GM23338 (cell line): Measurements from ENCODE around the gene IGSF1. TPM values are rescaled to one million over a fixed set of nuclear protein-coding genes. Genes with fewer than 3 reads are reported as not detected.

ENCODE experiments used
- ATAC-seq: fragments of 200-7000 bp; cut with Tn5 transposase; 3 replicates; pipeline ENCODE4 v1.9.1; 2020
- DNase-seq: peaks from one replicate; pipeline ENCODE4 v3.0.0-alpha.2; 2015; ENCODE audit warnings: low spot score
- H2AFZ ChIP-seq: fragments of 200-600 bp; sonication (generic); 2 replicates; pipeline ENCODE4 v1.8.0; 2016; ENCODE audit warnings: antibody characterized with exemption, mild to moderate bottlenecking, moderate library complexity
- H3F3A ChIP-seq: fragments of 200-600 bp; sonication (generic); replicated peaks from 2 replicates; pipeline ENCODE4 v1.8.0; 2017; ENCODE audit warnings: antibody characterized with exemption, mixed run types, low read depth
- H3K27ac ChIP-seq: fragments of 200-600 bp; sonication (generic); 2 replicates; pipeline ENCODE4 v1.6.1; 2016; ENCODE audit warnings: low read depth
- H3K27me3 ChIP-seq: fragments of 200-600 bp; sonication (generic); 2 replicates; pipeline ENCODE4 v1.8.0; 2016; ENCODE audit warnings: mild to moderate bottlenecking, mixed run types, moderate library complexity; ENCODE audit not compliant: insufficient read depth
- H3K36me3 ChIP-seq: fragments of 200-600 bp; sonication (generic); 2 replicates; pipeline ENCODE4 v1.8.0; 2016; ENCODE audit warnings: mild to moderate bottlenecking; ENCODE audit not compliant: insufficient read depth
- H3K4me1 ChIP-seq: fragments of 200-600 bp; sonication (generic); 2 replicates; pipeline ENCODE4 v1.8.0; 2016; ENCODE audit warnings: mild to moderate bottlenecking, moderate library complexity; ENCODE audit not compliant: insufficient read depth
- H3K4me2 ChIP-seq: fragments of 200-600 bp; sonication (generic); 2 replicates; pipeline ENCODE4 v1.7.1; 2017; ENCODE audit warnings: mixed run types
- H3K4me3 ChIP-seq: fragments of 200-600 bp; sonication (generic); 2 replicates; pipeline ENCODE4 v1.6.1; 2016; ENCODE audit warnings: mixed run types
- H3K79me2 ChIP-seq: fragments of 200-600 bp; sonication (generic); replicated peaks from 2 replicates; pipeline ENCODE4 v1.8.0; 2017; ENCODE audit warnings: mild to moderate bottlenecking; ENCODE audit not compliant: insufficient read depth
- H3K9me2 ChIP-seq: fragments of 200-600 bp; sonication (generic); 2 replicates; pipeline ENCODE4 v1.8.0; 2017; ENCODE audit not compliant: insufficient read depth
- H4K20me1 ChIP-seq: fragments of 200-600 bp; sonication (generic); replicated peaks from 2 replicates; pipeline ENCODE4 v1.8.0; 2017; ENCODE audit warnings: mild to moderate bottlenecking; ENCODE audit not compliant: insufficient read depth
- H3K27ac Mint-ChIP-seq: 2 replicates; pipeline ENCODE4 v1.8.0; 2020; ENCODE audit warnings: inconsistent platforms, mild to moderate bottlenecking, moderate library complexity, mixed read lengths
- H3K27me3 Mint-ChIP-seq: 3 replicates; pipeline ENCODE4 v1.8.0; 2022; ENCODE audit warnings: low read depth, mild to moderate bottlenecking, moderate library complexity, mixed read lengths, inconsistent platforms; ENCODE audit not compliant: insufficient read depth, poor library complexity
- H3K36me3 Mint-ChIP-seq: 3 replicates; pipeline ENCODE4 v1.8.0; 2021; ENCODE audit warnings: low read depth, mild to moderate bottlenecking, inconsistent platforms, moderate library complexity, mixed read lengths
- H3K4me1 Mint-ChIP-seq: 3 replicates; pipeline ENCODE4 v1.8.0; 2020; ENCODE audit warnings: mild to moderate bottlenecking, inconsistent platforms, mixed read lengths
- H3K4me3 Mint-ChIP-seq: 3 replicates; pipeline ENCODE4 v1.8.0; 2021; ENCODE audit warnings: moderate library complexity, mild to moderate bottlenecking, inconsistent platforms, mixed read lengths
- H3K9me3 Mint-ChIP-seq: 3 replicates; pipeline ENCODE4 v1.8.0; 2020; ENCODE audit warnings: moderate library complexity, mild to moderate bottlenecking, inconsistent platforms, mixed read lengths
- EZH2 ChIP-seq: fragments of 200-600 bp; sonication (generic); IDR thresholded peaks from one replicate; pipeline ENCODE4 v1.8.0; 2017; ENCODE audit warnings: antibody characterized with exemption, mild to moderate bottlenecking, low read depth; ENCODE audit not compliant: unreplicated experiment
- EZH2phosphoT487 ChIP-seq: fragments of 200-600 bp; sonication (generic); IDR thresholded peaks from one replicate; pipeline ENCODE4 v1.8.1; 2018; ENCODE audit warnings: antibody characterized with exemption; ENCODE audit not compliant: unreplicated experiment
- JUNB ChIP-seq: IDR thresholded peaks from one replicate; pipeline ENCODE4 v1.6.1; 2016; ENCODE audit warnings: antibody characterized with exemption; ENCODE audit not compliant: unreplicated experiment
- NANOG ChIP-seq: IDR thresholded peaks from 2 replicates; pipeline ENCODE4 v1.6.1; 2016; ENCODE audit warnings: antibody characterized with exemption, borderline replicate concordance
- POLR2AphosphoS5 ChIP-seq: IDR thresholded peaks from 2 replicates; pipeline ENCODE4 v1.6.1; 2016; ENCODE audit warnings: antibody characterized with exemption, low read depth
- STAT1 ChIP-seq: IDR thresholded peaks from one replicate; pipeline ENCODE4 v1.6.1; 2016; ENCODE audit warnings: antibody characterized with exemption; ENCODE audit not compliant: unreplicated experiment
- polyA plus RNA-seq: library from polyadenylated mRNA; unstranded; fragments of >200 nt; fragmentation: Nextera tagmentation; extraction: Ambion mirVana; gene quantifications from 2 replicates; pipeline ENCODE4 v1.2.1, GENCODE V29; 2016
- total RNA-seq: library from RNA; depleted of rRNA; stranded (reverse); fragments of >200 nt; shearing (Covaris generic); gene quantifications from 2 replicates; pipeline ENCODE4 v1.2.3, GENCODE V29; 2014
- TF ChIP-seq, protein P1 (sequence below): fragments of 250-450 bp; sonication (Bioruptor Pico); IDR thresholded peaks from 2 replicates; pipeline ENCODE4 v1.5.0; 2020; ENCODE audit warnings: mild to moderate bottlenecking, moderate library complexity

The IGSF1 gene
- total and polyA plus RNA-seq, 2 experiments from 2014 or later = 12.8 to 19.5 TPM

DNA sequence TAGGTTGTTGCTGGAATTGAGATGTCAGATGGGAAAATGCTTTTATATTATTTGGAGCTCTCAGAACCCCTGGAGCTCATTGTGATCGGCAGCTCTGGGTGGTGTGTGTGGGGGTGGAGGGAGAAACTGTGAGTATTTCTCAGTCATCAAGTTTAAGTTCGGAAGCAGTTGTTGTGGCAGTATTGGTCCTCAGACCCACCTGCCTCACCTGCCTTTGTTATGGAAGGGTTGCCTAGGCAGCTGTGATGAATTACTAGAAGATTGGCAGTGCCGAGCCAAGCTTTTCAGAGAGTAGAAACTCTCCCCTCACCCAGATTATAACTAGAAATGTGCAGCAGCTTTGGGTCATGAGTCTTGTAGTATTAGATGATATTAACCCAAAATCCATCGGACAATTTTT lies 9.5 kb downstream of the IGSF1 start (continued):
- TF ChIP-seq, protein P1, sequence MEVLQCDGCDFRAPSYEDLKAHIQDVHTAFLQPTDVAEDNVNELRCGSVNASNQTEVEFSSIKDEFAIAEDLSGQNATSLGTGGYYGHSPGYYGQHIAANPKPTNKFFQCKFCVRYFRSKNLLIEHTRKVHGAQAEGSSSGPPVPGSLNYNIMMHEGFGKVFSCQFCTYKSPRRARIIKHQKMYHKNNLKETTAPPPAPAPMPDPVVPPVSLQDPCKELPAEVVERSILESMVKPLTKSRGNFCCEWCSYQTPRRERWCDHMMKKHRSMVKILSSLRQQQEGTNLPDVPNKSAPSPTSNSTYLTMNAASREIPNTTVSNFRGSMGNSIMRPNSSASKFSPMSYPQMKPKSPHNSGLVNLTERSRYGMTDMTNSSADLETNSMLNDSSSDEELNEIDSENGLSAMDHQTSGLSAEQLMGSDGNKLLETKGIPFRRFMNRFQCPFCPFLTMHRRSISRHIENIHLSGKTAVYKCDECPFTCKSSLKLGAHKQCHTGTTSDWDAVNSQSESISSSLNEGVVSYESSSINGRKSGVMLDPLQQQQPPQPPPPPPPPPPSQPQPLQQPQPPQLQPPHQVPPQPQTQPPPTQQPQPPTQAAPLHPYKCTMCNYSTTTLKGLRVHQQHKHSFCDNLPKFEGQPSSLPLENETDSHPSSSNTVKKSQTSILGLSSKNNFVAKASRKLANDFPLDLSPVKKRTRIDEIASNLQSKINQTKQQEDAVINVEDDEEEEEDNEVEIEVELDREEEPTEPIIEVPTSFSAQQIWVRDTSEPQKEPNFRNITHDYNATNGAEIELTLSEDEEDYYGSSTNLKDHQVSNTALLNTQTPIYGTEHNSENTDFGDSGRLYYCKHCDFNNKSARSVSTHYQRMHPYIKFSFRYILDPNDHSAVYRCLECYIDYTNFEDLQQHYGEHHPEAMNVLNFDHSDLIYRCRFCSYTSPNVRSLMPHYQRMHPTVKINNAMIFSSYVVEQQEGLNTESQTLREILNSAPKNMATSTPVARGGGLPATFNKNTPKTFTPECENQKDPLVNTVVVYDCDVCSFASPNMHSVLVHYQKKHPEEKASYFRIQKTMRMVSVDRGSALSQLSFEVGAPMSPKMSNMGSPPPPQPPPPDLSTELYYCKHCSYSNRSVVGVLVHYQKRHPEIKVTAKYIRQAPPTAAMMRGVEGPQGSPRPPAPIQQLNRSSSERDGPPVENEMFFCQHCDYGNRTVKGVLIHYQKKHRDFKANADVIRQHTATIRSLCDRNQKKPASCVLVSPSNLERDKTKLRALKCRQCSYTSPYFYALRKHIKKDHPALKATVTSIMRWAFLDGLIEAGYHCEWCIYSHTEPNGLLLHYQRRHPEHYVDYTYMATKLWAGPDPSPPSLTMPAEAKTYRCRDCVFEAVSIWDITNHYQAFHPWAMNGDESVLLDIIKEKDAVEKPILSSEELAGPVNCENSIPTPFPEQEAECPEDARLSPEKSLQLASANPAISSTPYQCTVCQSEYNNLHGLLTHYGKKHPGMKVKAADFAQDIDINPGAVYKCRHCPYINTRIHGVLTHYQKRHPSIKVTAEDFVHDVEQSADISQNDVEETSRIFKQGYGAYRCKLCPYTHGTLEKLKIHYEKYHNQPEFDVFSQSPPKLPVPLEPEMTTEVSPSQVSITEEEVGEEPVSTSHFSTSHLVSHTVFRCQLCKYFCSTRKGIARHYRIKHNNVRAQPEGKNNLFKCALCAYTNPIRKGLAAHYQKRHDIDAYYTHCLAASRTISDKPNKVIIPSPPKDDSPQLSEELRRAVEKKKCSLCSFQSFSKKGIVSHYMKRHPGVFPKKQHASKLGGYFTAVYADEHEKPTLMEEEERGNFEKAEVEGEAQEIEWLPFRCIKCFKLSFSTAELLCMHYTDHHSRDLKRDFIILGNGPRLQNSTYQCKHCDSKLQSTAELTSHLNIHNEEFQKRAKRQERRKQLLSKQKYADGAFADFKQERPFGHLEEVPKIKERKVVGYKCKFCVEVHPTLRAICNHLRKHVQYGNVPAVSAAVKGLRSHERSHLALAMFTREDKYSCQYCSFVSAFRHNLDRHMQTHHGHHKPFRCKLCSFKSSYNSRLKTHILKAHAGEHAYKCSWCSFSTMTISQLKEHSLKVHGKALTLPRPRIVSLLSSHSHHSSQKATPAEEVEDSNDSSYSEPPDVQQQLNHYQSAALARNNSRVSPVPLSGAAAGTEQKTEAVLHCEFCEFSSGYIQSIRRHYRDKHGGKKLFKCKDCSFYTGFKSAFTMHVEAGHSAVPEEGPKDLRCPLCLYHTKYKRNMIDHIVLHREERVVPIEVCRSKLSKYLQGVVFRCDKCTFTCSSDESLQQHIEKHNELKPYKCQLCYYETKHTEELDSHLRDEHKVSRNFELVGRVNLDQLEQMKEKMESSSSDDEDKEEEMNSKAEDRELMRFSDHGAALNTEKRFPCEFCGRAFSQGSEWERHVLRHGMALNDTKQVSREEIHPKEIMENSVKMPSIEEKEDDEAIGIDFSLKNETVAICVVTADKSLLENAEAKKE = no peak
- TF ChIP-seq EZH2 (no peak), JUNB (no peak)

DNA sequence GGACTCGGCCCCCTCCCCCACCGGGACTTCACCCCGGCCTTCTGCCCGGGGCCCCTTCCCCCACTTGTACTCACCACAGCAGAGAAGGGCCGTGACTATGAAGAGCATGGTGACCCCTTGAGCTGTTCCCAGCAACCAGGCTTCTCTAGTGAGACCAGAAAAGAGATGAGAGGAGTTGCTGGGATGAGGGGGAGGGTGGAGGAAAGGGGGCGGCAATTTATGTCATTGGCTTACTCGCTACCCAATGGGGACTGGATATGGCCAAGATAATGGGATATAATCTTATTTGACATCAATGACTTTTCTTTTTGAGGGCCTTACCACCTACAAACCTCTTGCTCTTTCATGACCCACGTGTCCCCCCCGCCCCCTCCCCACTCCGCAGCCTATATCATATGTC lies 9.9 kb downstream of the IGSF1 start:
- Histone ChIP-seq H3K27me3 (no peaks in the 10 kb centered on the region), H4K20me1 (no peaks in the 10 kb centered on the region), H3K36me3 (no peaks in the 10 kb centered on the region), H3K79me2 (no peaks in the 10 kb centered on the region), H3F3A (no peaks in the 10 kb centered on the region), H3K4me1 (peaks cover 7% of the 10 kb centered on the region; the same call in 1 of the 2 replicates), H3K4me3 (no peak overlapping the region), H3K27ac (no peak overlapping the region), H2AFZ (no peak overlapping the region), H3K4me2 (0 out of 2 replicates have a peak overlapping the region, but pooled peaks have one; percentile 32), H3K9me2 (no peaks in the 10 kb centered on the region)
- DNase-seq (no peak), ATAC-seq (peak; percentile 31)
- Mint-ChIP-seq H3K27ac (no peak overlapping the region), H3K36me3 (peaks cover 31% of the 10 kb centered on the region; the same call in 2 of the 3 replicates), H3K27me3 (no peaks in the 10 kb centered on the region), H3K4me3 (no peak overlapping the region), H3K9me3 (no peaks in the 10 kb centered on the region), H3K4me1 (peaks cover 28% of the 10 kb centered on the region; the same call in 2 of the 3 replicates)
- TF ChIP-seq POLR2AphosphoS5 (no peak), STAT1 (no peak), NANOG (no peak), EZH2phosphoT487 (no peak)
- TF ChIP-seq, protein P1 = no peak
